ENCODE measurements around the gene MAFG. TPM values are rescaled to one million over a fixed set of nuclear protein-coding genes. Genes with fewer than 3 reads are reported as not detected.
A peak's percentile ranks its signal among the peaks of the same experiment; 100 is the strongest.

The MAFG gene
- total RNA-seq, 2 experiments from 2014 or later, result 10.8 to 13.3 TPM

DNA sequence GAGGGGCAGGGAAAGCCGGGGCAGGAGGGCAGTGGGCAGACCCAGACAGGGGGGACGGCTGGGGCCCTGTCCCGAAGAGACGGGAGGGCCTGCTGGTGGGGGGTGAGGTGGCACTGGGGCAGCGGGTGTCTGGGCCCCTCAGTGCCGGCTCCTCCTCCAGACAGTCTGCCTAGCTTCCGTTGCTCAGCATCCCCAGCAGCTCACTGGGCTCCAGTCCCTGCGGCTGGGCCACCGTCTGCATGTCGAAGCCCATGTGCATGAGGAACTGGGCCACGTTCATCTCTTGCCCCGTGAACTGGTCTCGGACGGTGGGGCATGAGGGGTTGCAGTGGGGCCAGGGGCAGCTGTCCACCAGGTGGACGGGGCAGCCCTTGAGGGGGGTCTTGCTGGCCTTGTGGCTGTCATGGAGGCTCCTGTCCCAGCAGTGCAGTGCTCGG is 25.3 kb upstream of the MAFG start:
- peaks cover 0 to 2% of the 10 kb centered on the region in 2 experiments for H3K27me3 ChIP-seq (ENCODE audit: control insufficient read depth in 1 of 2, insufficient read depth in 2 of 2, low read length in 2 of 2)
- ATAC-seq (ENCODE audit: poor library complexity), result no peak
- peaks cover 8% of the 10 kb centered on the region for H3K4me1 ChIP-seq (ENCODE audit: insufficient read depth, low read length)
- H3K27ac ChIP-seq (ENCODE audit: low read depth in 1 of 2, low read length in 2 of 2), result no peak overlapping the region
- H3K27me3 Mint-ChIP-seq, result no peaks in the 10 kb centered on the region
- H3K4me1 Mint-ChIP-seq (ENCODE audit: low read depth), result no peaks in the 10 kb centered on the region
- no peak for TF ChIP-seq CTCF (IDR thresholded peaks at IDR 0.05)
- CTCF ChIA-PET, result no interaction called here
- no peak overlapping the region for H3K4me3 Mint-ChIP-seq
- H3K36me3 Mint-ChIP-seq (ENCODE audit: low read depth), result no peaks in the 10 kb centered on the region
- peaks cover 0 to 4% of the 10 kb centered on the region in 2 experiments for H3K9me3 ChIP-seq (ENCODE audit: control insufficient read depth in 1 of 2, insufficient read depth in 1 of 2, low read length in 2 of 2)
- POLR2A ChIA-PET, result no interaction called here
- no peak overlapping the region for H3K4me3 ChIP-seq (ENCODE audit: low read length)
- no peaks in the 10 kb centered on the region for H3K36me3 ChIP-seq (ENCODE audit: insufficient read depth, low read length)
- intact Hi-C loops (cut with DNase I, micrococcal nuclease), result no loop called here
- no peak overlapping the region for H3K27ac Mint-ChIP-seq
- peak in 1 of 14 experiments; percentile 25 for DNase-seq
- no peaks in the 10 kb centered on the region for H3K9me3 Mint-ChIP-seq

GRCh38 chr17:81951785-81952684 is 24.5 kb upstream of the MAFG start:
- no peaks in the 10 kb centered on the region for H3K36me3 Mint-ChIP-seq (ENCODE audit: low read depth)
- H3K4me1 ChIP-seq (ENCODE audit: insufficient read depth, low read length), result peaks cover 8% of the 10 kb centered on the region
- CTCF ChIA-PET, result interaction anchor here (1.8 kb wide), 1 partner anchor 8 kb away, joined by 5 read pairs; no protein-coding TSS in a partner anchor
- intact Hi-C loops (cut with DNase I, micrococcal nuclease), result no loop called here
- no peaks in the 10 kb centered on the region for H3K36me3 ChIP-seq (ENCODE audit: insufficient read depth, low read length)
- H3K9me3 ChIP-seq (ENCODE audit: control insufficient read depth in 1 of 2, insufficient read depth in 1 of 2, low read length in 2 of 2), result peaks cover 0 to 4% of the 10 kb centered on the region in 2 experiments
- H3K4me3 Mint-ChIP-seq, result no peak overlapping the region
- H3K27ac ChIP-seq (ENCODE audit: low read depth in 1 of 2, low read length in 2 of 2), result no peak overlapping the region
- ATAC-seq (ENCODE audit: poor library complexity), result no peak
- H3K9me3 Mint-ChIP-seq, result no peaks in the 10 kb centered on the region
- H3K27me3 Mint-ChIP-seq, result no peaks in the 10 kb centered on the region
- no peak for TF ChIP-seq CTCF (IDR thresholded peaks at IDR 0.05)
- no peaks in the 10 kb centered on the region for H3K4me1 Mint-ChIP-seq (ENCODE audit: low read depth)
- DNase-seq, result no peak
- peaks cover 0 to 2% of the 10 kb centered on the region in 2 experiments for H3K27me3 ChIP-seq (ENCODE audit: control insufficient read depth in 1 of 2, insufficient read depth in 2 of 2, low read length in 2 of 2)
- H3K4me3 ChIP-seq (ENCODE audit: low read length), result no peak overlapping the region
- no peak overlapping the region for H3K27ac Mint-ChIP-seq
- POLR2A ChIA-PET, result no interaction called here

DNA sequence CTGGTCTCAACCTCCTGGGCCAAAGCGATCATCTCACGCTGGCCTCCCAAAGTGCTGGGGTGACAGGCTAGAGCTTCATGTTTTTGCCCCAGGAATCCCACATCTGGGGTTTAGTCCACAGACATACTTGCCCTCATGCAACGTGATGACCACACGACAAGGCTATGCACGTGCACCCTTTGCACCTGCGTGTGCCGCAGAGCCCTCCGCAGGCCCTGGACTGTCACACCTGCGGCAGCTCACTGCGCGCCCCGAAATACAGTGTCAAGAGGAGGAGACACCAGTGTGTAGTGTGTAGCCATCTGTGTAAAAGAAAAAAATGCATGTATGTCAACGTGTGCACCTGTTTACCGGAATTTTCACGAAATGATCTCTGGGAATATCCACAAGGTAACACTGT is 23.0 kb upstream of the MAFG start:
- CTCF ChIA-PET, result interaction anchor here (1.8 kb wide), 1 partner anchor 9 kb away, joined by 5 read pairs; no protein-coding TSS in a partner anchor
- no peak for TF ChIP-seq CTCF (IDR thresholded peaks at IDR 0.05)
- H3K27me3 ChIP-seq (ENCODE audit: control insufficient read depth in 1 of 2, insufficient read depth in 2 of 2, low read length in 2 of 2), result peaks cover 0 to 2% of the 10 kb centered on the region in 2 experiments
- ATAC-seq (ENCODE audit: poor library complexity), result no peak
- no peak overlapping the region for H3K4me3 ChIP-seq (ENCODE audit: low read length)
- Mint-ChIP-seq H3K27ac (no peak overlapping the region), H3K4me3 (no peak overlapping the region), H3K27me3 (no peaks in the 10 kb centered on the region), H3K4me1 (ENCODE audit: low read depth) (no peaks in the 10 kb centered on the region), H3K36me3 (ENCODE audit: low read depth) (no peaks in the 10 kb centered on the region), H3K9me3 (no peaks in the 10 kb centered on the region)
- peaks cover 8% of the 10 kb centered on the region for H3K4me1 ChIP-seq (ENCODE audit: insufficient read depth, low read length)
- H3K9me3 ChIP-seq (ENCODE audit: control insufficient read depth in 1 of 2, insufficient read depth in 1 of 2, low read length in 2 of 2), result peaks cover 0 to 4% of the 10 kb centered on the region in 2 experiments
- DNase-seq, result no peak
- H3K36me3 ChIP-seq (ENCODE audit: insufficient read depth, low read length), result no peaks in the 10 kb centered on the region
- intact Hi-C loops (cut with DNase I, micrococcal nuclease), result no loop called here
- POLR2A ChIA-PET, result no interaction called here
- H3K27ac ChIP-seq (ENCODE audit: low read depth in 1 of 2, low read length in 2 of 2), result no peak overlapping the region

Measured in CD4-positive, alpha-beta T cell (primary cell).